K562 (cell line): ENCODE measurements around the gene SMARCC1. TPM values are rescaled to one million over a fixed set of nuclear protein-coding genes. Genes with fewer than 3 reads are reported as not detected.

Experiments
- ARNT ChIP-seq, 2 experiments: fragments of 450-650 bp; IDR thresholded peaks; 2 replicates each; pipeline ENCODE4 v1.6.1; 2016; ENCODE audit warnings: mild to moderate bottlenecking in 1 of 2
- ATF3 ChIP-seq, 2 experiments: fragments of 450-650 bp in 1 of 2; sonication (generic) in 1 of 2; formaldehyde crosslinking in 1 of 2; IDR thresholded peaks in 1 of 2; conservative IDR thresholded peaks in 1 of 2; 2 replicates each; pipeline versions ENCODE4 v1.6.1 to v1.8.1; 2016 to 2023; ENCODE audit warnings: mild to moderate bottlenecking in 2 of 2, moderate library complexity in 2 of 2, inconsistent platforms in 1 of 2, missing genetic modification reagents in 1 of 2
- ATF7 ChIP-seq: fragments of 450-650 bp; IDR thresholded peaks from 2 replicates; pipeline ENCODE4 v1.7.1; 2014; ENCODE audit warnings: mild to moderate bottlenecking, moderate library complexity
- BACH1 ChIP-seq: fragments of 200-800 bp; sonication (Bioruptor generic); IDR thresholded peaks from 2 replicates; pipeline ENCODE4 v1.6.1; 2016; ENCODE audit warnings: missing genetic modification characterization, missing compliant biosample characterization
- CBFA2T3 ChIP-seq: fragments of 450-650 bp; IDR thresholded peaks from 2 replicates; pipeline ENCODE4 v1.6.1; 2017
- CCAR2 ChIP-seq: fragments of 200-400 bp; formaldehyde crosslinking; IDR thresholded peaks from 2 replicates; pipeline ENCODE4 v1.6.1; 2017; ENCODE audit warnings: mild to moderate bottlenecking, low read depth, low read length
- DMBX1 ChIP-seq: fragments of 250-450 bp; sonication (Bioruptor Pico); IDR thresholded peaks from 2 replicates; pipeline ENCODE4 v1.8.0; 2022; ENCODE audit warnings: inconsistent platforms, mild to moderate bottlenecking, moderate library complexity, borderline replicate concordance
- FIP1L1 ChIP-seq: fragments of 200-400 bp; formaldehyde crosslinking; IDR thresholded peaks from 2 replicates; pipeline ENCODE4 v1.6.1; 2018; ENCODE audit warnings: mild to moderate bottlenecking, low read depth, low read length; ENCODE audit not compliant: poor library complexity, severe bottlenecking
- ID3 ChIP-seq, 2 experiments: fragments of 250-450 bp in 1 of 2; fragments of 450-650 bp in 1 of 2; sonication (Bioruptor Pico) in 1 of 2; IDR thresholded peaks; 2 replicates each; pipeline versions ENCODE4 v1.6.1 to v1.8.0; 2016 to 2021; ENCODE audit warnings: mild to moderate bottlenecking in 2 of 2, moderate library complexity in 2 of 2, missing compliant biosample characterization in 1 of 2, missing genetic modification characterization in 1 of 2
- KAT7 ChIP-seq: sonication (generic); formaldehyde crosslinking; IDR thresholded peaks from 2 replicates; pipeline ENCODE4 v1.8.0; 2022; ENCODE audit warnings: missing genetic modification reagents, mild to moderate bottlenecking, borderline replicate concordance
- MCM7 ChIP-seq, 2 experiments: fragments of 450-650 bp; IDR thresholded peaks; 2 replicates each; pipeline ENCODE4 v1.6.1; 2016 to 2018
- NELFE ChIP-seq: IDR thresholded peaks from 2 replicates; pipeline ENCODE4 v1.6.1; 2011; ENCODE audit warnings: mild to moderate bottlenecking; ENCODE audit not compliant: insufficient read depth, insufficient read length
- NR2C2 ChIP-seq, 2 experiments: fragments of 200-800 bp in 1 of 2; sonication (Bioruptor generic) in 1 of 2; sonication (generic) in 1 of 2; formaldehyde crosslinking in 1 of 2; IDR thresholded peaks; 2 replicates each; pipeline versions ENCODE4 v1.6.1 to v1.8.0; 2016 to 2022; ENCODE audit warnings: mild to moderate bottlenecking in 1 of 2, missing compliant biosample characterization in 1 of 2, missing genetic modification characterization in 1 of 2, missing genetic modification reagents in 1 of 2
- POLR2A ChIP-seq: fragments of 450-650 bp; conservative IDR thresholded peaks from 2 replicates; pipeline ENCODE4 v1.6.1; 2016
- PPARD ChIP-seq: fragments of 250-450 bp; sonication (Bioruptor Pico); IDR thresholded peaks from 2 replicates; pipeline ENCODE4 v1.8.0; 2022; ENCODE audit warnings: inconsistent platforms, mild to moderate bottlenecking, moderate library complexity
- SAFB2 ChIP-seq: fragments of 200-400 bp; formaldehyde crosslinking; IDR thresholded peaks from 2 replicates; pipeline ENCODE4 v1.6.1; 2018; ENCODE audit warnings: borderline replicate concordance, low read length, low read depth, moderate library complexity; ENCODE audit not compliant: severe bottlenecking
- SREBF1 ChIP-seq: fragments of 150-350 bp; IDR thresholded peaks from 2 replicates; pipeline ENCODE4 v1.6.1; 2014; ENCODE audit warnings: antibody characterized with exemption, low read depth, low read length, borderline replicate concordance
- STAT6 ChIP-seq: sonication (generic); formaldehyde crosslinking; IDR thresholded peaks from 2 replicates; pipeline ENCODE4 v1.8.1; 2023; ENCODE audit warnings: mild to moderate bottlenecking, missing genetic modification reagents
- TRIM25 ChIP-seq: fragments of 450-650 bp; IDR thresholded peaks from 2 replicates; pipeline ENCODE4 v1.7.0; 2016; ENCODE audit warnings: borderline replicate concordance
- XRCC3 ChIP-seq: fragments of 450-650 bp; IDR thresholded peaks from 2 replicates; pipeline ENCODE4 v1.6.1; 2017; ENCODE audit warnings: mild to moderate bottlenecking, moderate library complexity
- ZEB2 ChIP-seq: fragments of 450-650 bp; IDR thresholded peaks from 2 replicates; pipeline ENCODE4 v1.6.1; 2016
- ZNF263 ChIP-seq: sonication (generic); formaldehyde crosslinking; IDR thresholded peaks from 2 replicates; pipeline ENCODE4 v1.8.0; 2022; ENCODE audit warnings: mild to moderate bottlenecking, missing genetic modification reagents, borderline replicate concordance
- polyA plus RNA-seq, 8 experiments: library from polyadenylated mRNA; depleted of rRNA in 4 of 8; stranded (reverse) in 5 of 8; unstranded in 3 of 8; fragments of >200 nt; fragmentation: Nextera tagmentation in 2 of 8; fragmentation: Illumina TruSeq in 1 of 8; extraction: Ambion mirVana in 2 of 8; extraction: Trizol in 1 of 8; gene quantifications; 2 replicates each; pipeline versions ENCODE4 v1.2.1 to v1.2.3, GENCODE V29; 2011 to 2014; ENCODE audit warnings: inconsistent platforms in 1 of 8, missing spikeins in 1 of 8
- total RNA-seq, 7 experiments: library from RNA; depleted of rRNA in 6 of 7; stranded (reverse); fragments of >200 nt in 6 of 7; fragmentation: Illumina TruSeq in 2 of 7; extraction: Trizol in 2 of 7; gene quantifications; 2 replicates each; pipeline versions ENCODE4 v1.2.1 to v1.2.3, GENCODE V29; 2011 to 2021; ENCODE audit warnings: low replicate concordance in 1 of 7

Gene SMARCC1
- total and polyA plus RNA-seq, 9 of the 15 experiments (the other 6 are each of a cell fraction or from before 2014, with no cell fraction given), result 20.7 to 199 (median 66.0) TPM

- no peak for TF ChIP-seq TRIM25
- no peak for TF ChIP-seq NELFE
- no peak for TF ChIP-seq ATF3 (IDR thresholded peaks at IDR 0.05)
- peak; percentile 19; the same call in 1 of the 2 replicates for TF ChIP-seq ATF3 (CRISPR knock-in tag; conservative IDR thresholded peaks at IDR 0.05)
- no peak for TF ChIP-seq XRCC3
- TF ChIP-seq SREBF1, result no peak
- TF ChIP-seq ARNT (IDR thresholded peaks at IDR 0.05), result no peak
- 0 out of 2 replicates have a peak, but pooled peaks have one; percentile 8 for TF ChIP-seq CBFA2T3
- TF ChIP-seq SAFB2, result no peak
- TF ChIP-seq STAT6 (CRISPR knock-in tag), result peak; percentile 36; the same call in 1 of the 2 replicates
- peak; percentile 65 for TF ChIP-seq ATF7
- TF ChIP-seq ZNF263 (CRISPR knock-in tag), result peak; percentile 77
- TF ChIP-seq NR2C2 (CRISPR knock-in tag; IDR thresholded peaks at IDR 0.05), result peak; percentile 85
- peak; percentile 29; the same call in 1 of the 2 replicates for TF ChIP-seq NR2C2 (tag; IDR thresholded peaks at IDR 0.05)
- no peak for TF ChIP-seq PPARD (CRISPR knock-in tag)
- TF ChIP-seq POLR2A, result peak; percentile 98
- TF ChIP-seq MCM7 (IDR thresholded peaks at IDR 0.05), result no peak
- TF ChIP-seq KAT7 (CRISPR knock-in tag), result no peak; the same call in 1 of the 2 replicates
- TF ChIP-seq DMBX1 (CRISPR knock-in tag), result 0 out of 2 replicates have a peak, but pooled peaks have one; percentile 1
- no peak for TF ChIP-seq ID3 (CRISPR knock-in tag; IDR thresholded peaks at IDR 0.05)
- TF ChIP-seq ID3 (tag; IDR thresholded peaks at IDR 0.05), result no peak
- no peak for TF ChIP-seq ZEB2
- TF ChIP-seq BACH1 (tag), result no peak
- TF ChIP-seq FIP1L1, result peak; percentile 78
- TF ChIP-seq CCAR2, result no peak
Observed at GRCh38 chr3:47781685-47782445, at the start of gene SMARCC1 (continued).
